GM12878 (cell line): ENCODE measurements around the gene GRM6. TPM values are rescaled to one million over a fixed set of nuclear protein-coding genes. Genes with fewer than 3 reads are reported as not detected.

Experiments used
- ATAC-seq: fragments of 200-7000 bp; cut with Tn5 transposase; 3 replicates; pipeline ENCODE4 v1.9.1; 2020; ENCODE audit warnings: mild to moderate bottlenecking, moderate library complexity
- BruUV-seq: library from RNA; stranded (reverse); fragments of 400-500 nt; replicated peaks from 2 replicates; lab custom pipeline; 2021; lab: Mats Ljungman, UMichigan
- CTCF ChIA-PET: fragments of 300-600 bp; sonication (Branson Sonifier 250); formaldehyde crosslinking; extraction: SDS; loops from one replicate; lab custom pipeline; 2021; ENCODE audit warnings: inconsistent platforms; lab: Yijun Ruan, JAX
- POLR2A ChIA-PET: fragments of 350-600 bp; formaldehyde crosslinking; extraction: SDS; loops from one replicate; lab custom pipeline; 2021; ENCODE audit warnings: inconsistent platforms; lab: Charles Lee
- RAD21 ChIA-PET: fragments of 300-600 bp; sonication (Branson Sonifier 250); formaldehyde crosslinking; loops from one replicate; lab custom pipeline; 2023; ENCODE audit warnings: antibody characterized with exemption; ENCODE audit not compliant: unreplicated experiment; lab: Charles Lee
- SMC1A ChIA-PET: fragments of 300-600 bp; sonication (Branson Sonifier 250); formaldehyde crosslinking; loops from one replicate; lab custom pipeline; 2023; ENCODE audit not compliant: unreplicated experiment, uncharacterized antibody; lab: Charles Lee
- DNase-seq: peaks from one replicate; pipeline ENCODE4 v3.0.0-alpha.2; 2011; ENCODE audit warnings: low read depth, low spot score
- FAIRE-seq: peaks from 3 replicates; lab custom pipeline; 2011; peaks lifted over from hg19 to GRCh38; lab: Jason Lieb, UNC
- H2AFZ ChIP-seq: 2 replicates; pipeline ENCODE4 v1.6.0; 2011; ENCODE audit warnings: low read depth, low read length, control low read depth; ENCODE audit not compliant: control insufficient read depth
- H3K27ac ChIP-seq: 2 replicates; pipeline ENCODE4 v1.5.1; 2011; ENCODE audit warnings: control low read depth; ENCODE audit not compliant: control insufficient read depth, insufficient read depth
- H3K27me3 ChIP-seq, 2 experiments: replicated peaks in 1 of 2; 2 replicates each; pipeline versions ENCODE4 v1.6.0 to v1.6.1; 2011; ENCODE audit warnings: low read length in 1 of 2; ENCODE audit not compliant: control insufficient read depth in 2 of 2, insufficient read depth in 2 of 2
- H3K36me3 ChIP-seq, 2 experiments: 2 replicates each; pipeline ENCODE4 v1.5.1; 2011; ENCODE audit warnings: low read length in 1 of 2; ENCODE audit not compliant: control insufficient read depth in 2 of 2, insufficient read depth in 2 of 2
- H3K4me1 ChIP-seq: 2 replicates; pipeline ENCODE4 v1.6.1; 2011; ENCODE audit warnings: mild to moderate bottlenecking, low read length, moderate library complexity, mixed read lengths; ENCODE audit not compliant: control insufficient read depth, insufficient read depth
- H3K4me2 ChIP-seq: 2 replicates; pipeline ENCODE4 v1.6.0; 2011; ENCODE audit warnings: control low read depth; ENCODE audit not compliant: control insufficient read depth, insufficient read depth
- H3K4me3 ChIP-seq: fragments of 200-600 bp; sonication (generic); 2 replicates; pipeline ENCODE4 v1.5.1; 2016
- H3K79me2 ChIP-seq: 2 replicates; pipeline ENCODE4 v1.6.0; 2011; ENCODE audit warnings: low read length; ENCODE audit not compliant: control insufficient read depth, insufficient read depth
- H3K9ac ChIP-seq: 2 replicates; pipeline ENCODE4 v1.8.0; 2011; ENCODE audit warnings: low read length, control low read depth, mixed read lengths; ENCODE audit not compliant: control insufficient read depth, insufficient read depth
- H3K9me3 ChIP-seq: replicated peaks from 3 replicates; pipeline ENCODE4 v1.5.1; 2011; ENCODE audit warnings: mild to moderate bottlenecking, low read length; ENCODE audit not compliant: control insufficient read depth, insufficient read depth
- H4K20me1 ChIP-seq: 2 replicates; pipeline ENCODE4 v1.6.0; 2011; ENCODE audit not compliant: control insufficient read depth, insufficient read depth
- ASH2L ChIP-seq: fragments of 300-600, 200-600 bp; sonication (generic); IDR thresholded peaks from 2 replicates; pipeline ENCODE4 v1.6.1; 2017; ENCODE audit warnings: low read depth, mild to moderate bottlenecking, borderline replicate concordance
- BRCA1 ChIP-seq: IDR thresholded peaks from 2 replicates; pipeline ENCODE4 v1.6.1; 2011; ENCODE audit warnings: low read depth, low read length, improper control_type of control experiment
- CHD1 ChIP-seq: IDR thresholded peaks from 2 replicates; pipeline ENCODE4 v1.6.1; 2012; ENCODE audit warnings: low read depth, low read length, improper control_type of control experiment
- EGR1 ChIP-seq, 2 experiments: IDR thresholded peaks; 1 replicate in 1 of 2; 2 replicates in 1 of 2; pipeline ENCODE4 v1.6.1; 2011 to 2012; ENCODE audit warnings: low read depth in 2 of 2, low read length in 2 of 2, borderline replicate concordance in 1 of 2, mild to moderate bottlenecking in 1 of 2, moderate library complexity in 1 of 2
- HDAC6 ChIP-seq: fragments of 200-600 bp; sonication (generic); IDR thresholded peaks from one replicate; pipeline ENCODE4 v1.8.0; 2017; ENCODE audit warnings: antibody characterized with exemption; ENCODE audit not compliant: unreplicated experiment
- KAT2A ChIP-seq: conservative IDR thresholded peaks from 2 replicates; pipeline ENCODE4 v1.6.1; 2011; ENCODE audit warnings: low read depth, low read length; ENCODE audit not compliant: control insufficient read depth
- KLF5 ChIP-seq: fragments of 450-650 bp; IDR thresholded peaks from 2 replicates; pipeline ENCODE4 v1.6.1; 2014; ENCODE audit warnings: mild to moderate bottlenecking; ENCODE audit not compliant: partially characterized antibody
- MYC ChIP-seq: IDR thresholded peaks from 2 replicates; pipeline ENCODE4 v1.6.1; 2011; ENCODE audit warnings: mild to moderate bottlenecking, low read length, moderate library complexity, inconsistent platforms; ENCODE audit not compliant: insufficient read depth, insufficient replicate concordance, insufficient read length, severe bottlenecking
- PAX8 ChIP-seq: fragments of 450-650 bp; IDR thresholded peaks from 2 replicates; pipeline ENCODE4 v1.6.1; 2017; ENCODE audit warnings: mild to moderate bottlenecking, moderate library complexity
- RELA ChIP-seq: fragments of 450-650 bp; IDR thresholded peaks from 2 replicates; pipeline ENCODE4 v1.8.0; 2014; ENCODE audit warnings: borderline replicate concordance; ENCODE audit not compliant: partially characterized antibody
- SMAD1 ChIP-seq: fragments of 450-650 bp; IDR thresholded peaks from 2 replicates; pipeline ENCODE4 v1.6.1; 2018; ENCODE audit warnings: mild to moderate bottlenecking, low read depth; ENCODE audit not compliant: partially characterized antibody
- SUZ12 ChIP-seq: fragments of 200-600 bp; sonication (generic); IDR thresholded peaks from one replicate; pipeline ENCODE4 v1.6.1; 2018; ENCODE audit warnings: antibody characterized with exemption, mild to moderate bottlenecking; ENCODE audit not compliant: unreplicated experiment
- TBL1XR1 ChIP-seq: IDR thresholded peaks from 2 replicates; pipeline ENCODE4 v1.6.1; 2012; ENCODE audit warnings: low read depth, low read length, improper control_type of control experiment
- WRNIP1 ChIP-seq: IDR thresholded peaks from 2 replicates; pipeline ENCODE4 v1.6.1; 2011; ENCODE audit warnings: low read depth, low read length, improper control_type of control experiment, borderline replicate concordance
- WGBS: methylation state at CpG from one replicate; pipeline ENCODE4 v1.1.6; 2016; ENCODE audit warnings: low lambda C conversion rate; ENCODE audit not compliant: insufficient replicate concordance, insufficient coverage; ENCODE audit errors: missing lambda C conversion rate; 5-methylcytosine and 5-hydroxymethylcytosine counted together
- in situ Hi-C: fragments of 300-500 bp; cut with MboI; formaldehyde crosslinking; loops from 9 replicates; pipeline ENCODE4 v1.14.3; 2018; ENCODE audit warnings: mixed read lengths
- intact Hi-C: fragments of 100-400 bp; cut with micrococcal nuclease; formaldehyde crosslinking; loops from one replicate; pipeline ENCODE4 v1.14.2; 2022; ENCODE audit not compliant: unreplicated experiment
- polyA plus RNA-seq, 11 experiments: library from polyadenylated mRNA; depleted of rRNA in 4 of 11; unstranded in 6 of 11; stranded (reverse) in 5 of 11; fragments of >200 nt; fragmentation: Nextera tagmentation in 4 of 11; fragmentation: Illumina TruSeq in 1 of 11; extraction: Ambion mirVana in 4 of 11; extraction: Trizol in 1 of 11; gene quantifications; 1 replicate in 1 of 11; 2 replicates in 10 of 11; pipeline versions ENCODE4 v1.2.1 to v1.2.3, GENCODE V29; 2011 to 2016; ENCODE audit warnings: inconsistent platforms in 2 of 11, missing spikeins in 2 of 11, low read depth in 1 of 11
- total RNA-seq, 4 experiments: library from RNA; depleted of rRNA in 3 of 4; stranded (reverse); fragments of >200 nt in 3 of 4; fragmentation: Illumina TruSeq in 1 of 4; extraction: Trizol in 1 of 4; gene quantifications; 2 replicates each; pipeline versions ENCODE4 v1.2.1 to v1.2.3, GENCODE V29; 2013 to 2021
- TF ChIP-seq, protein P1 (sequence below): fragments of 450-650 bp; IDR thresholded peaks from 2 replicates; pipeline ENCODE4 v1.6.1; 2014; ENCODE audit warnings: mild to moderate bottlenecking
- TF ChIP-seq, protein P2 (sequence below): fragments of 450-650 bp; IDR thresholded peaks from 2 replicates; pipeline ENCODE4 v1.6.1; 2017; ENCODE audit warnings: mild to moderate bottlenecking, moderate library complexity

GRM6 gene
- total and polyA plus RNA-seq, 10 of the 15 experiments (the other 5 are each of a cell fraction or from before 2014, with no cell fraction given) = not detected

DNA sequence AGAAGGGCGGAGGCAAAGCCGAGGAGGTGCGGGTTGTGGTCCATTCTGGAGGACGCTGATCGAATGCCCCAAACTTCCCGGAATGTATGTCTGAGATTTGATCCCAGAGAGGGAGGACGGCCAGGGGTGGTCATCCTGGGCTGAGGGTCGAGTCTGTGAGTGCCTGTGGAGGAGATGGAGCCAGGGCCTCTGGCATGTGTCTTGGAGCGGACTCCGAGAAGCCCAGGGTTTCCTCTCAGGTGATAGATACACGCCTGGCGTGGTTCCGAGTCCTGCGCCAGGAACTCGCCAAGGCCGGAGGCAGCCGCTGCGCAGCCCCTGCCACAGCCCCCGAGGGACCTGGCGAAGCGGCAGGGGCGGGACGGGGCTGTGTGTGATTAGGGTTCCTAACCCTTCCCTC is 53.8 kb downstream of the GRM6 start:
- in situ Hi-C loops = no loop called here
- Histone ChIP-seq H3K9ac (no peak overlapping the region), H3K79me2 (no peaks in the 10 kb centered on the region), H3K27me3 (no peaks in the 10 kb centered on the region), H3K36me3 (no peaks in the 10 kb centered on the region), H3K27ac (no peak overlapping the region), H3K4me1 (no peaks in the 10 kb centered on the region), H3K9me3 (peaks cover 13% of the 10 kb centered on the region; the same call in 2 of the 3 replicates), H3K4me3 (no peak overlapping the region), H3K4me2 (no peak overlapping the region), H4K20me1 (no peaks in the 10 kb centered on the region), H2AFZ (no peak overlapping the region)
- TF ChIP-seq TBL1XR1 (no peak), PAX8 (no peak), WRNIP1 (no peak), EGR1 (IDR thresholded peaks at IDR 0.05; ENCODE audit: borderline replicate concordance in 1 of 2, low read depth in 2 of 2, low read length in 2 of 2) (no peak), CHD1 (no peak), KAT2A (no peak), HDAC6 (no peak), ASH2L (no peak), MYC (no peak), SUZ12 (no peak), BRCA1 (no peak), SMAD1 (no peak), KLF5 (no peak), RELA (no peak)
- TF ChIP-seq, protein P1, sequence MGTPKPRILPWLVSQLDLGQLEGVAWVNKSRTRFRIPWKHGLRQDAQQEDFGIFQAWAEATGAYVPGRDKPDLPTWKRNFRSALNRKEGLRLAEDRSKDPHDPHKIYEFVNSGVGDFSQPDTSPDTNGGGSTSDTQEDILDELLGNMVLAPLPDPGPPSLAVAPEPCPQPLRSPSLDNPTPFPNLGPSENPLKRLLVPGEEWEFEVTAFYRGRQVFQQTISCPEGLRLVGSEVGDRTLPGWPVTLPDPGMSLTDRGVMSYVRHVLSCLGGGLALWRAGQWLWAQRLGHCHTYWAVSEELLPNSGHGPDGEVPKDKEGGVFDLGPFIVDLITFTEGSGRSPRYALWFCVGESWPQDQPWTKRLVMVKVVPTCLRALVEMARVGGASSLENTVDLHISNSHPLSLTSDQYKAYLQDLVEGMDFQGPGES = no peak
- TF ChIP-seq, protein P2, sequence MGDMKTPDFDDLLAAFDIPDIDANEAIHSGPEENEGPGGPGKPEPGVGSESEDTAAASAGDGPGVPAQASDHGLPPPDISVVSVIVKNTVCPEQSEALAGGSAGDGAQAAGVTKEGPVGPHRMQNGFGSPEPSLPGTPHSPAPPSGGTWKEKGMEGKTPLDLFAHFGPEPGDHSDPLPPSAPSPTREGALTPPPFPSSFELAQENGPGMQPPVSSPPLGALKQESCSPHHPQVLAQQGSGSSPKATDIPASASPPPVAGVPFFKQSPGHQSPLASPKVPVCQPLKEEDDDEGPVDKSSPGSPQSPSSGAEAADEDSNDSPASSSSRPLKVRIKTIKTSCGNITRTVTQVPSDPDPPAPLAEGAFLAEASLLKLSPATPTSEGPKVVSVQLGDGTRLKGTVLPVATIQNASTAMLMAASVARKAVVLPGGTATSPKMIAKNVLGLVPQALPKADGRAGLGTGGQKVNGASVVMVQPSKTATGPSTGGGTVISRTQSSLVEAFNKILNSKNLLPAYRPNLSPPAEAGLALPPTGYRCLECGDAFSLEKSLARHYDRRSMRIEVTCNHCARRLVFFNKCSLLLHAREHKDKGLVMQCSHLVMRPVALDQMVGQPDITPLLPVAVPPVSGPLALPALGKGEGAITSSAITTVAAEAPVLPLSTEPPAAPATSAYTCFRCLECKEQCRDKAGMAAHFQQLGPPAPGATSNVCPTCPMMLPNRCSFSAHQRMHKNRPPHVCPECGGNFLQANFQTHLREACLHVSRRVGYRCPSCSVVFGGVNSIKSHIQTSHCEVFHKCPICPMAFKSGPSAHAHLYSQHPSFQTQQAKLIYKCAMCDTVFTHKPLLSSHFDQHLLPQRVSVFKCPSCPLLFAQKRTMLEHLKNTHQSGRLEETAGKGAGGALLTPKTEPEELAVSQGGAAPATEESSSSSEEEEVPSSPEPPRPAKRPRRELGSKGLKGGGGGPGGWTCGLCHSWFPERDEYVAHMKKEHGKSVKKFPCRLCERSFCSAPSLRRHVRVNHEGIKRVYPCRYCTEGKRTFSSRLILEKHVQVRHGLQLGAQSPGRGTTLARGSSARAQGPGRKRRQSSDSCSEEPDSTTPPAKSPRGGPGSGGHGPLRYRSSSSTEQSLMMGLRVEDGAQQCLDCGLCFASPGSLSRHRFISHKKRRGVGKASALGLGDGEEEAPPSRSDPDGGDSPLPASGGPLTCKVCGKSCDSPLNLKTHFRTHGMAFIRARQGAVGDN = no peak
- ChIA-PET POLR2A (no interaction called here), CTCF (no interaction called here), RAD21 (no interaction called here), SMC1A (no interaction called here)
- FAIRE-seq (no peak), ATAC-seq (no peak), DNase-seq (no peak)
- intact Hi-C loops = no loop called here
- no TSS peak for BruUV-seq
- WGBS = 56% methylated on average over 23 of the region's 23 CpGs
